Measurements from ENCODE around the gene C12orf60. TPM values are rescaled to one million over a fixed set of nuclear protein-coding genes. Genes with fewer than 3 reads are reported as not detected.

The C12orf60 gene
- total and polyA plus RNA-seq, 4 experiments from 2014 or later = 0.45 to 2.0 (median 1.4) TPM

DNA sequence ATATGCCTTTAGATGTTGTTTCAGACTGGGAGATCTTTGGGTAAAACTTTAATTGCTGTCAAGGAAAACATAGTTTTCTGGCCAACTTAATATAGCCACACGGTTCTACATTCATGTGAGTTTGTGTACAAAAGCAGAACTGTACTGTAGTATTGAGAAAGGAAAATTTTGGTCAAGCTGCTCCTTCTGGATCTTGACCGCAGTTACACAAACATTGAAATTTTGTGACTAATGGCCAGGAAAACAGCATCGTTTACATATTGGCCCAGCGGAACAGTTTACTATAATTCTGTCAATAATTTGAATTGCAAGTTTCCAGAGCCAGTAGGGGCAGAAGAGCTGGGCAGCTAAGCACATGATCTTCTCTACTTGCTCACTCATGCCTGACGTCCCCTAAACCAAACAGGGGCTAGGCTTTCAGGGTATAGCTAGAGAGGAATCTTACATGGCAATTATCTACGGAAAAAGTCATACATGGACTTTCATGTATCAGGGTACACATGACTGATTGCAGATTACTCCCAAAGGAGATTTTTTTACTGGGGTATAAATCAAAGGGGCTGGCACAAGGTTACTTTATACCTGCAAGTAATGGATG lies 51.2 kb downstream of the C12orf60 start:
- Mint-ChIP-seq H3K36me3 (peaks cover 0 to 5% of the 10 kb centered on the region in 2 donors), H3K27me3 (no peaks in the 10 kb centered on the region), H3K27ac (no peak overlapping the region), H3K9me3 (peaks cover 0 to 22% (median 11%) of the 10 kb centered on the region in 8 donors), H3K4me3 (no peak overlapping the region), H3K4me1 (no peaks in the 10 kb centered on the region)
- Histone ChIP-seq H3K27ac (ENCODE audit: low read depth, low read length) (no peak overlapping the region), H3K4me3 (ENCODE audit: low read length in 2 of 2) (no peak overlapping the region), H3K36me3 (ENCODE audit: insufficient read depth, low read length) (no peaks in the 10 kb centered on the region), H3K4me1 (ENCODE audit: insufficient read depth, low read length) (no peaks in the 10 kb centered on the region), H3K27me3 (ENCODE audit: insufficient read depth, low read length) (no peaks in the 10 kb centered on the region), H3K9me3 (ENCODE audit: control insufficient read depth in 1 of 2, low read length in 2 of 2) (no peaks in the 10 kb centered on the region)
- intact Hi-C loops (cut with micrococcal nuclease) = no loop called here
- POLR2A ChIA-PET (ENCODE audit: partially characterized antibody) = no interaction called here
- DNase-seq = no peak
- CTCF ChIA-PET (ENCODE audit: partially characterized antibody) = interaction anchor here (0.9 to 1.7 kb wide), 4 partner anchors 15 to 142 kb away, joined by 3 to 5 read pairs (median 3); no protein-coding TSS in a partner anchor

DNA sequence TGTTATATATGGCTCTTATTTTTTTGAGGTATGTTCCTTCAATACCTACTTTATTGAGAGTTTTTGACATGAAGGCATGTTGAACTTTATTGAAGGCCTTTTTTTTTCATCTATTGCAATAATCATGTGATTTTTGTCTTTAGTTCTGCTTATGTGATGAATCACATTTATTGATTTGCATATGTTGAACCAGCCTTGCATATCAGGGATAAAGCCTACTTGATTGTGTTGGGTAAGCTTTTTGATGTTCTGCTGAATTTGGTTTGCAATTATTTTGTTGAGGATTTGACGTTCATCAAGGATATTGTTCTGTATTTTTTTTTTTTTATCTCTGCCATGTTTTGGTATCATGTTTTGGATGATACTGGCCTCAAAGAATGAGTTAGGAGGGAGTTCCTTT lies 55.0 kb downstream of the C12orf60 start:
- no peak for DNase-seq
- Histone ChIP-seq H3K9me3 (ENCODE audit: control insufficient read depth in 1 of 2, low read length in 2 of 2) (no peaks in the 10 kb centered on the region), H3K36me3 (ENCODE audit: insufficient read depth, low read length) (no peaks in the 10 kb centered on the region), H3K27ac (ENCODE audit: low read depth, low read length) (no peak overlapping the region), H3K4me1 (ENCODE audit: insufficient read depth, low read length) (no peaks in the 10 kb centered on the region), H3K4me3 (ENCODE audit: low read length in 2 of 2) (no peak overlapping the region), H3K27me3 (ENCODE audit: insufficient read depth, low read length) (no peaks in the 10 kb centered on the region)
- H3K9me3 Mint-ChIP-seq = peaks cover 0 to 56% (median 26%) of the 10 kb centered on the region in 8 donors
- no peaks in the 10 kb centered on the region for H3K27me3 Mint-ChIP-seq
- intact Hi-C loops (cut with micrococcal nuclease) = no loop called here
- H3K4me3 Mint-ChIP-seq = no peak overlapping the region
- CTCF ChIA-PET (ENCODE audit: partially characterized antibody) = interaction anchor here (1.0 kb wide), 1 partner anchor 10 kb away, joined by 3 read pairs; no protein-coding TSS in a partner anchor
- H3K4me1 Mint-ChIP-seq = no peaks in the 10 kb centered on the region
- no peak overlapping the region for H3K27ac Mint-ChIP-seq
- POLR2A ChIA-PET (ENCODE audit: partially characterized antibody) = no interaction called here
- H3K36me3 Mint-ChIP-seq = peaks cover 3 to 6% of the 10 kb centered on the region in 2 donors

- H3K27ac ChIP-seq (ENCODE audit: low read depth, low read length) = no peak overlapping the region
- DNase-seq = no peak
- H3K27me3 ChIP-seq (ENCODE audit: insufficient read depth, low read length) = no peaks in the 10 kb centered on the region
- ChIA-PET CTCF (ENCODE audit: partially characterized antibody) (no interaction called here), POLR2A (ENCODE audit: partially characterized antibody) (interaction anchor here (0.8 kb wide), 1 partner anchor 69 kb away, joined by 4 read pairs; no protein-coding TSS in a partner anchor)
- H3K36me3 Mint-ChIP-seq = peaks cover 3 to 6% of the 10 kb centered on the region in 2 donors
- H3K4me3 ChIP-seq (ENCODE audit: low read length in 2 of 2) = no peak overlapping the region
- H3K27me3 Mint-ChIP-seq = no peaks in the 10 kb centered on the region
- no peak overlapping the region for H3K27ac Mint-ChIP-seq
- H3K4me1 Mint-ChIP-seq = no peaks in the 10 kb centered on the region
- H3K4me3 Mint-ChIP-seq = no peak overlapping the region
- no peaks in the 10 kb centered on the region for H3K36me3 ChIP-seq (ENCODE audit: insufficient read depth, low read length)
- H3K9me3 ChIP-seq (ENCODE audit: control insufficient read depth in 1 of 2, low read length in 2 of 2) = no peaks in the 10 kb centered on the region
- no peaks in the 10 kb centered on the region for H3K4me1 ChIP-seq (ENCODE audit: insufficient read depth, low read length)
- H3K9me3 Mint-ChIP-seq = peaks cover 0 to 59% (median 35%) of the 10 kb centered on the region in 8 donors
- intact Hi-C loops (cut with micrococcal nuclease) = no loop called here
These were observed 57.0 kb downstream of the C12orf60 start for GRCh38 chr12:14860490-14860889.

DNA sequence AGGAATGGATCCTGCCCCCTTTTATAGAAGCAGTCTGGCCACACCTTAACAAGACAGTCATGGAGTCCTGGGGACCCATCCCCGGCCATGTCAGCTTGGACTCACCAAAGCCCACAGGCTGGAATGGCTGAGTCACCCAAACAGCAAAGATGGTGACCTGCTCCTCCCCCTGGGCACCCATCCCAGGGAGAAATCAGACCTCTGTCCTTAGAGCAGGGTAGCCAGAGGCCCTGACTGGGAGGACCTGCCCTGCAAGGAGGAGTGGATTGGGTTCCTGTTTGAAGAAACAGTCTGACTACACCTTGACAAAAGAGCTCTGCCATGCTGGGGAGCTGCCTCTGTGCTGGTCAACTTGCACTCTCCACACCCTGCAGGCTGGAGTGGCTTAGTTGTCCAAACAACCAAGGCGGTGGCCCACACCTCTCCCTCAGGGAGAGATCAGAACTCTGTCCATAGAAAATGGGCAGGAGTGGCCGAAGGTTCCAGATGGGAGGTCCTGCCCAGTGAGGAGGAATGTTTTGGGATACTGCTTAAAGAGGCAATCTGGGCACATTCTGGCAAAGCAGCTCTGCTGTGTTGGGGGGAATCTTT lies 65.5 kb downstream of the C12orf60 start:
- no peak overlapping the region for H3K4me3 Mint-ChIP-seq
- peaks cover 2 to 27% (median 11%) of the 10 kb centered on the region in 8 donors for H3K9me3 Mint-ChIP-seq
- H3K27me3 ChIP-seq (ENCODE audit: insufficient read depth, low read length) = no peaks in the 10 kb centered on the region
- H3K9me3 ChIP-seq (ENCODE audit: control insufficient read depth in 1 of 2, low read length in 2 of 2) = no peaks in the 10 kb centered on the region
- H3K36me3 ChIP-seq (ENCODE audit: insufficient read depth, low read length) = no peaks in the 10 kb centered on the region
- intact Hi-C loops (cut with micrococcal nuclease) = no loop called here
- CTCF ChIA-PET (ENCODE audit: partially characterized antibody) = interaction anchor here (0.6 to 1.1 kb wide), 3 partner anchors 14 to 776 kb away, joined by 3 read pairs; no protein-coding TSS in a partner anchor
- H3K4me1 Mint-ChIP-seq = no peaks in the 10 kb centered on the region
- no peak overlapping the region for H3K27ac ChIP-seq (ENCODE audit: low read depth, low read length)
- H3K36me3 Mint-ChIP-seq = peaks cover 2 to 9% of the 10 kb centered on the region in 2 donors
- no peak for DNase-seq
- H3K4me1 ChIP-seq (ENCODE audit: insufficient read depth, low read length) = no peaks in the 10 kb centered on the region
- peaks cover 10 to 16% of the 10 kb centered on the region in 2 donors for H3K27me3 Mint-ChIP-seq
- H3K4me3 ChIP-seq (ENCODE audit: low read length in 2 of 2) = no peak overlapping the region
- no peak overlapping the region for H3K27ac Mint-ChIP-seq
- POLR2A ChIA-PET (ENCODE audit: partially characterized antibody) = no interaction called here

DNA sequence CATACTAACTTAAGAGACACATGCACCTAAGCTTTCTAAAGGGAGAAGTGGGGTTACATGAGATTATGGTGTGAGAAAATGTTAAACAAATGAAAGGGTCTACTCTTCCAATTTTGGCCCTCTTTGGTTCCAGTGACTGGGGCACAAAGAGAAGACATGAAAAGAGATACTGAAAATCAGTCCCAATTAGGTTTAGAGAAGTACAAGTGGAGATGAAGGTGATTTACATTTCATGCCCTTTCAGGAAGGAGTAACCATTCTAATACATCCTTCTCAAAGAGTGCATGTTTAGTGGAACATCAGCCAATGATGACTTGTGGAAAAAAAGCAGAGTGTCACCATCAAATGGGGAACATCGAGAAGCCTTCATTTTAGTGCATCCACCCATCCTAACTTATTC lies 67.8 kb downstream of the C12orf60 start:
- no peak overlapping the region for H3K4me3 Mint-ChIP-seq
- intact Hi-C loops (cut with micrococcal nuclease) = loop anchor here (2.0 kb wide), 1 partner anchor 20 kb away; no protein-coding TSS in a partner anchor
- Histone ChIP-seq H3K4me3 (ENCODE audit: low read length in 2 of 2) (no peak overlapping the region), H3K27ac (ENCODE audit: low read depth, low read length) (no peak overlapping the region), H3K4me1 (ENCODE audit: insufficient read depth, low read length) (no peaks in the 10 kb centered on the region), H3K9me3 (ENCODE audit: control insufficient read depth in 1 of 2, low read length in 2 of 2) (no peaks in the 10 kb centered on the region), H3K27me3 (ENCODE audit: insufficient read depth, low read length) (no peaks in the 10 kb centered on the region), H3K36me3 (ENCODE audit: insufficient read depth, low read length) (no peaks in the 10 kb centered on the region)
- H3K4me1 Mint-ChIP-seq = no peaks in the 10 kb centered on the region
- H3K27me3 Mint-ChIP-seq = peaks cover 10 to 14% of the 10 kb centered on the region in 2 donors
- no peak overlapping the region for H3K27ac Mint-ChIP-seq
- POLR2A ChIA-PET (ENCODE audit: partially characterized antibody) = interaction anchor here (0.6 kb wide), 1 partner anchor 77 kb away, joined by 4 read pairs; no protein-coding TSS in a partner anchor
- H3K9me3 Mint-ChIP-seq = peaks cover 2 to 11% (median 8%) of the 10 kb centered on the region in 8 donors
- no peak for DNase-seq
- CTCF ChIA-PET (ENCODE audit: partially characterized antibody) = no interaction called here
- peaks cover 2 to 9% of the 10 kb centered on the region in 2 donors for H3K36me3 Mint-ChIP-seq

DNA sequence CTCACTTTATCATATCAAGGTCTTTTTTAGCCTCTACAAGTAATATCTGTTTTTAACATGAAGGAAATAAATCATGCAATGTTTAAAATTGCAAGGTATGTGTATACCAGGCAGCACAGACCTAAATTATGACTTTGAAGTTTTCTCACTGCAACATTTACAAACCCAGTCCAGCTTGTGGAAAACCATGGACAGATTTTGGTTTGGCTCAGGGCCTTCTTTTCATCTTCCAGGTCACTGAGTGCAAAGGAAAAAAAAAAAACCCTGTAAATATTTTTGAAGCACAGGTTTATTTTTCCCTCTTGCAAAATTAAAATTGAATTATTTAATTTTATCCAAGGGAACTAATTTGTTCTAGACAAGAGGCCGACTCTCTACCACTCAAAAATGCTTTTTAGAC lies 68.4 kb downstream of the C12orf60 start:
- DNase-seq = no peak
- Mint-ChIP-seq H3K4me3 (no peak overlapping the region), H3K27ac (no peak overlapping the region), H3K9me3 (peaks cover 2 to 11% (median 6%) of the 10 kb centered on the region in 8 donors), H3K36me3 (peaks cover 2 to 9% of the 10 kb centered on the region in 2 donors), H3K27me3 (peaks cover 10 to 14% of the 10 kb centered on the region in 2 donors), H3K4me1 (no peaks in the 10 kb centered on the region)
- Histone ChIP-seq H3K9me3 (ENCODE audit: control insufficient read depth in 1 of 2, low read length in 2 of 2) (no peaks in the 10 kb centered on the region), H3K4me1 (ENCODE audit: insufficient read depth, low read length) (no peaks in the 10 kb centered on the region), H3K4me3 (ENCODE audit: low read length in 2 of 2) (no peak overlapping the region), H3K27me3 (ENCODE audit: insufficient read depth, low read length) (no peaks in the 10 kb centered on the region), H3K36me3 (ENCODE audit: insufficient read depth, low read length) (no peaks in the 10 kb centered on the region), H3K27ac (ENCODE audit: low read depth, low read length) (no peak overlapping the region)
- intact Hi-C loops (cut with micrococcal nuclease) = loop anchor here (2.0 kb wide), 1 partner anchor 19 kb away; no protein-coding TSS in a partner anchor
- ChIA-PET CTCF (ENCODE audit: partially characterized antibody) (no interaction called here), POLR2A (ENCODE audit: partially characterized antibody) (no interaction called here)

DNA sequence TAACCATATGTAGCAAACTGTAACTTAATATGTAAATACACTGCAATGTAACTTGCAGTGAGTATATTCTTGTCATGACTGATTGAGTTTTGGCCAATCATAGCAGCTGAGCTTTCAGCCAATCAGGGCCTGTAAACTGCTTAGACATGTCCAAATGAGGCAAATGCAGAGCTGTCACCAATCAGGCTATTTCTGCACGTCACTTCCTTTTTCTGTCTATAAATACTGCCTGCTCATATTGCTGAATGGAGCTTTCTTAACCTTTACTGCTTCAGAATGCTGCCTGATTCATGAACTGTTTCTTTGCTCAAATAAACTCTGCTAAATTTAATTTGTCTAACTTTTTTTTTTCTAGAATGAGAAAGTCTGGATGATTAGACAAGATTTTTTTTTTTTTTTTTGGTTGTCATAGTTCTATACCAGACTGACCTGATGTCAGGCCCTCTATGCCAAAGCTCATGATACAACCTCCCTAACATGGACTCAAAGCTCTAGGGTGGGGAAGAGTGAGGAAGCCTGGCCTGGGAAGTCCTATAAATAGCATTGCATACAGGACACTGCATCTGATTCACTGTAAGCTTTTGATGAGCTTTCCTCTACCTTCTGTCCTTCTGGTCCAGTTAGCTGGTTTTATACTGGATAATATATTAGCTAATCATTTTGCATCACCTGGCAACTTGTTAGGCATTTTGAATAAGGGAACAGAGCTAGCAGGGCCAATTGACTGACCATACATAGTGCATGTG lies 70.1 kb downstream of the C12orf60 start:
- Mint-ChIP-seq H3K4me1 (no peaks in the 10 kb centered on the region), H3K27ac (no peak overlapping the region), H3K36me3 (peaks cover 0 to 5% of the 10 kb centered on the region in 2 donors), H3K27me3 (peaks cover 6 to 9% of the 10 kb centered on the region in 2 donors), H3K9me3 (no peaks in the 10 kb centered on the region), H3K4me3 (no peak overlapping the region)
- DNase-seq = no peak
- Histone ChIP-seq H3K36me3 (ENCODE audit: insufficient read depth, low read length) (no peaks in the 10 kb centered on the region), H3K27ac (ENCODE audit: low read depth, low read length) (no peak overlapping the region), H3K27me3 (ENCODE audit: insufficient read depth, low read length) (no peaks in the 10 kb centered on the region), H3K4me1 (ENCODE audit: insufficient read depth, low read length) (no peaks in the 10 kb centered on the region), H3K4me3 (ENCODE audit: low read length in 2 of 2) (no peak overlapping the region), H3K9me3 (ENCODE audit: control insufficient read depth in 1 of 2, low read length in 2 of 2) (no peaks in the 10 kb centered on the region)
- intact Hi-C loops (cut with micrococcal nuclease) = no loop called here
- ChIA-PET CTCF (ENCODE audit: partially characterized antibody) (interaction anchor here (0.6 to 1.4 kb wide), 5 partner anchors 11 to 916 kb away, joined by 3 to 5 read pairs (median 3); no protein-coding TSS in a partner anchor), POLR2A (ENCODE audit: partially characterized antibody) (interaction anchor here (0.7 to 1.1 kb wide), 2 partner anchors 103 to 176 kb away, joined by 3 to 4 read pairs; a partner anchor contains a TSS)

All from CD4-positive, alpha-beta memory T cell (primary cell).